OCI-LY1 (cell line): Measurements from ENCODE around the gene PTPRT.

Experiments
- CTCF ChIP-seq: fragments of 200-600 bp; sonication (generic), shearing (Covaris generic); IDR thresholded peaks from 2 replicates; pipeline ENCODE4 v1.5.1; 2017; ENCODE audit warnings: mild to moderate bottlenecking, antibody characterized with exemption, low read length, moderate library complexity, mixed read lengths
- EZH2 ChIP-seq: fragments of 200-600 bp; sonication (generic), shearing (Covaris generic); IDR thresholded peaks from 2 replicates; pipeline ENCODE4 v1.8.0; 2017; ENCODE audit warnings: borderline replicate concordance, mixed run types, mild to moderate bottlenecking, antibody characterized with exemption, low read length, moderate library complexity, mixed read lengths

DNA sequence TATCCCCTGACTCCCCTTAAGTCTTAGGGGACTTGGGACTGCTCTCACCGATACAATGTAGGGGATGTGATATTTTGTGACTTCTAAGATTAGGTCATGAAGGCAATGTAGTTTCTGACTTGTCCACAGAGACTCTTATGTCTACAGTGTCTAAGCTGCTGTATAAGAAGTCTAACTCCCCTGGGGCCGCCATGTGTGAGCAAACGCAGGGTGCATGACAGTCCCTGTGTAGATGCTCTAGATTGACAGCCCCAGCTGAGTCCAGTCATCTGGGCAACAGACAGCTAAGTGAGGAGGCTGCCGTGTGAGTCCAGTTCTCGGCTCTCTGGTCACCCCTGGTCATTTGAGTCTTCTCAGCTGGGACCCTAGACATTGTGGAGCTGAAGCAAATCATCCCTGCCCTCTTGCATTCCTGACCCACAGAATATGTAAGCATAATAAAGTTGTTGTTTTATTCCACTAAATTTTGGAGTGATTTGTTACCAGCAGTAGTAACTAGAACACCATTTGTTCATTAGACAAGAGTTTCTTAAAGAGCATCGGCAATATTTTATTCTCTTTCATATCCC is 828.2 kb downstream of the PTPRT start:
- TF ChIP-seq CTCF (no peak), EZH2 (no peak)
